IMR-90 (cell line): ENCODE measurements around the gene DAAM2. TPM values are rescaled to one million over a fixed set of nuclear protein-coding genes. Genes with fewer than 3 reads are reported as not detected.

Experiments used
- ATAC-seq: fragments of 200-7000 bp; cut with Tn5 transposase; 2 replicates; pipeline ENCODE4 v1.9.1; 2020; ENCODE audit warnings: low read depth, mild to moderate bottlenecking, moderate library complexity
- BruUV-seq: library from RNA; stranded (reverse); fragments of 400-500 nt; replicated peaks from 2 replicates; lab custom pipeline; 2021; lab: Mats Ljungman, UMichigan
- CTCF ChIA-PET: fragments of 300-600 bp; formaldehyde crosslinking; extraction: SDS; loops from one replicate; lab custom pipeline; 2021; ENCODE audit warnings: antibody characterized with exemption; lab: Yijun Ruan, JAX
- POLR2A ChIA-PET: fragments of 300-600 bp; sonication (Branson Sonifier 250); formaldehyde crosslinking; loops from one replicate; lab custom pipeline; 2022; ENCODE audit warnings: antibody characterized with exemption; ENCODE audit not compliant: unreplicated experiment; lab: Charles Lee
- DNase-seq: peaks from one replicate; pipeline ENCODE4 v3.0.0; 2013
- H2AFZ ChIP-seq: replicated peaks from 2 replicates; pipeline ENCODE3; 2013; ENCODE audit warnings: low read length, mild to moderate bottlenecking; ENCODE audit not compliant: poor library complexity
- H2AK5ac ChIP-seq: 2 replicates; pipeline ENCODE4 v1.6.1; 2013; ENCODE audit warnings: low read depth, low read length, inconsistent platforms
- H2AK9ac ChIP-seq: replicated peaks from 2 replicates; pipeline ENCODE3; 2013; ENCODE audit warnings: mild to moderate bottlenecking, low read depth, low read length, moderate library complexity; ENCODE audit not compliant: poor library complexity
- H2BK120ac ChIP-seq: 2 replicates; pipeline ENCODE4 v1.6.1; 2013; ENCODE audit warnings: low read depth, low read length, inconsistent platforms
- H2BK15ac ChIP-seq: 3 replicates; pipeline ENCODE4 v1.6.1; 2013; ENCODE audit warnings: low read depth, low read length, inconsistent platforms
- H2BK20ac ChIP-seq: 2 replicates; pipeline ENCODE4 v1.6.1; 2013; ENCODE audit warnings: low read depth, mild to moderate bottlenecking, inconsistent platforms, low read length, moderate library complexity
- H2BK5ac ChIP-seq: 2 replicates; pipeline ENCODE4 v1.6.1; 2013; ENCODE audit warnings: mild to moderate bottlenecking, low read depth, low read length, inconsistent platforms; ENCODE audit not compliant: poor library complexity, severe bottlenecking
- H3K14ac ChIP-seq: replicated peaks from 2 replicates; pipeline ENCODE4 v1.6.1; 2013; ENCODE audit warnings: low read depth, low read length, inconsistent platforms
- H3K18ac ChIP-seq: 2 replicates; pipeline ENCODE4 v1.6.1; 2013; ENCODE audit warnings: low read depth, low read length, control low read depth
- H3K23ac ChIP-seq: 2 replicates; pipeline ENCODE4 v1.6.1; 2013; ENCODE audit warnings: low read depth, low read length, inconsistent platforms
- H3K27ac ChIP-seq: 2 replicates; pipeline ENCODE4 v1.5.1; 2013; ENCODE audit warnings: mild to moderate bottlenecking, control low read depth, low read length; ENCODE audit not compliant: insufficient read depth
- H3K27me3 ChIP-seq: 2 replicates; pipeline ENCODE4 v1.6.1; 2013; ENCODE audit warnings: low read length; ENCODE audit not compliant: control insufficient read depth, insufficient read depth
- H3K36me3 ChIP-seq: 2 replicates; pipeline ENCODE4 v1.6.1; 2013; ENCODE audit warnings: low read length, mixed read lengths; ENCODE audit not compliant: control insufficient read depth, insufficient read depth
- H3K4ac ChIP-seq: 2 replicates; pipeline ENCODE4 v1.6.1; 2013; ENCODE audit warnings: low read depth, low read length, inconsistent platforms
- H3K4me1 ChIP-seq: 2 replicates; pipeline ENCODE4 v1.6.1; 2013; ENCODE audit warnings: low read length, mixed read lengths; ENCODE audit not compliant: control insufficient read depth, insufficient read depth
- H3K4me2 ChIP-seq: 2 replicates; pipeline ENCODE4 v1.6.1; 2013; ENCODE audit warnings: low read depth, mild to moderate bottlenecking, control low read depth, low read length, moderate library complexity
- H3K4me3 ChIP-seq: 2 replicates; pipeline ENCODE4 v1.5.1; 2013; ENCODE audit warnings: low read depth, mild to moderate bottlenecking, control low read depth, low read length, moderate library complexity; ENCODE audit not compliant: insufficient read depth
- H3K56ac ChIP-seq: 2 replicates; pipeline ENCODE4 v1.6.1; 2013; ENCODE audit warnings: low read length, inconsistent platforms; ENCODE audit not compliant: insufficient read depth; ENCODE audit errors: extremely low read depth
- H3K79me1 ChIP-seq, 2 experiments: 2 replicates each; pipeline ENCODE4 v1.6.1; 2013; ENCODE audit warnings: low read length in 2 of 2, inconsistent platforms in 1 of 2, low read depth in 1 of 2
- H3K9ac ChIP-seq: 2 replicates; pipeline ENCODE4 v1.6.1; 2013; ENCODE audit warnings: low read depth, low read length, control low read depth
- H3K9me1 ChIP-seq: 2 replicates; pipeline ENCODE4 v1.6.1; 2013; ENCODE audit warnings: low read length, inconsistent platforms; ENCODE audit not compliant: insufficient read depth
- H3K9me3 ChIP-seq: 2 replicates; pipeline ENCODE4 v1.6.1; 2013; ENCODE audit warnings: low read length; ENCODE audit not compliant: control insufficient read depth, insufficient read depth
- H4K20me1 ChIP-seq: 2 replicates; pipeline ENCODE4 v1.6.1; 2013; ENCODE audit warnings: low read length, inconsistent platforms; ENCODE audit not compliant: insufficient read depth
- H4K5ac ChIP-seq: 2 replicates; pipeline ENCODE4 v1.6.1; 2013; ENCODE audit warnings: mild to moderate bottlenecking, low read depth, low read length, control low read depth
- H4K8ac ChIP-seq, 2 experiments: 2 replicates each; pipeline ENCODE4 v1.6.1; 2013; ENCODE audit warnings: low read depth in 2 of 2, low read length in 2 of 2, control low read depth in 1 of 2, inconsistent platforms in 1 of 2
- H4K91ac ChIP-seq: 2 replicates; pipeline ENCODE4 v1.6.1; 2013; ENCODE audit warnings: low read depth, low read length, inconsistent platforms; ENCODE audit not compliant: insufficient read depth
- BHLHE40 ChIP-seq: fragments of 150-350 bp; IDR thresholded peaks from 2 replicates; pipeline ENCODE4 v1.6.1; 2016; ENCODE audit warnings: mild to moderate bottlenecking, low read depth, low read length
- CEBPB ChIP-seq: IDR thresholded peaks from 2 replicates; pipeline ENCODE4 v1.6.1; 2012; ENCODE audit warnings: low read depth, low read length, improper control_type of control experiment
- CHD1 ChIP-seq: IDR thresholded peaks from 2 replicates; pipeline ENCODE4 v1.6.1; 2012; ENCODE audit warnings: low read depth, low read length, improper control_type of control experiment
- CTCF ChIP-seq: conservative IDR thresholded peaks from 2 replicates; pipeline ENCODE4 v1.5.1; 2012; ENCODE audit warnings: mild to moderate bottlenecking, low read depth, low read length, improper control_type of control experiment
- ELK1 ChIP-seq: fragments of 150-350 bp; IDR thresholded peaks from 2 replicates; pipeline ENCODE4 v1.6.1; 2016; ENCODE audit warnings: low read depth, mild to moderate bottlenecking, low read length, moderate library complexity, borderline replicate concordance
- FOS ChIP-seq: fragments of 150-350 bp; IDR thresholded peaks from 2 replicates; pipeline ENCODE4 v1.6.1; 2016; ENCODE audit warnings: low read depth, low read length
- MAFK ChIP-seq: IDR thresholded peaks from 2 replicates; pipeline ENCODE4 v1.6.1; 2012; ENCODE audit warnings: low read depth, low read length, improper control_type of control experiment
- MAZ ChIP-seq: IDR thresholded peaks from 2 replicates; pipeline ENCODE4 v1.6.1; 2012; ENCODE audit warnings: low read depth, mild to moderate bottlenecking, low read length, improper control_type of control experiment, moderate library complexity, borderline replicate concordance
- MXI1 ChIP-seq: IDR thresholded peaks from 2 replicates; pipeline ENCODE4 v1.6.1; 2012; ENCODE audit warnings: low read depth, mild to moderate bottlenecking, low read length, moderate library complexity, borderline replicate concordance
- NFE2L2 ChIP-seq: fragments of 150-350 bp; IDR thresholded peaks from 2 replicates; pipeline ENCODE4 v1.6.1; 2016; ENCODE audit warnings: low read depth, mild to moderate bottlenecking, low read length
- POLR2A ChIP-seq: IDR thresholded peaks from 2 replicates; pipeline ENCODE4 v1.6.1; 2012; ENCODE audit warnings: mild to moderate bottlenecking, low read depth, low read length
- RAD21 ChIP-seq: IDR thresholded peaks from 2 replicates; pipeline ENCODE4 v1.6.1; 2012; ENCODE audit warnings: low read length, improper control_type of control experiment
- RCOR1 ChIP-seq: IDR thresholded peaks from 2 replicates; pipeline ENCODE4 v1.6.1; 2012; ENCODE audit warnings: mild to moderate bottlenecking, low read length, improper control_type of control experiment; ENCODE audit not compliant: insufficient replicate concordance
- RFX5 ChIP-seq: IDR thresholded peaks from 2 replicates; pipeline ENCODE4 v1.8.0; 2012; ENCODE audit warnings: low read depth, mild to moderate bottlenecking, low read length, moderate library complexity
- SMC3 ChIP-seq: fragments of 150-350 bp; IDR thresholded peaks from 2 replicates; pipeline ENCODE4 v1.6.1; 2016; ENCODE audit warnings: low read depth, mild to moderate bottlenecking, antibody characterized with exemption, low read length, moderate library complexity
- USF2 ChIP-seq: fragments of 150-350 bp; IDR thresholded peaks from 2 replicates; pipeline ENCODE4 v1.6.1; 2017; ENCODE audit warnings: mild to moderate bottlenecking, antibody characterized with exemption, low read length, low read depth
- WGBS, 2 experiments: methylation state at CpG; one replicate each; pipeline versions ENCODE4 v1.1.5 to v1.1.7; 2013; ENCODE audit warnings: missing lambda C conversion rate in 2 of 2; ENCODE audit not compliant: insufficient read length in 1 of 2; ENCODE audit errors: extremely low coverage in 2 of 2; 5-methylcytosine and 5-hydroxymethylcytosine counted together
- dilution Hi-C: fragments of 300-500 bp; cut with HindIII; formaldehyde crosslinking; loops from one replicate; pipeline ENCODE4 v1.14.3; 2018; ENCODE audit warnings: low sequenced_read_pairs; ENCODE audit not compliant: unreplicated experiment
- in situ Hi-C: fragments of 300-500 bp; cut with MboI; formaldehyde crosslinking; loops from 3 replicates; pipeline ENCODE4 v1.14.3; 2019; ENCODE audit warnings: low sequenced_read_pairs, inconsistent platforms, mixed read lengths
- intact Hi-C: fragments of 100-400 bp; cut with micrococcal nuclease; formaldehyde crosslinking; loops from 2 replicates; pipeline ENCODE4 v1.10.0; 2022
- polyA plus RNA-seq, 3 experiments: library from polyadenylated mRNA; depleted of rRNA; stranded (reverse); fragments of >200 nt; gene quantifications; 2 replicates each; pipeline ENCODE4 v1.2.3, GENCODE V29; 2012; ENCODE audit warnings: low replicate concordance in 1 of 3
- total RNA-seq: library from RNA; depleted of rRNA; stranded (reverse); fragments of >200 nt; gene quantifications from 2 replicates; pipeline ENCODE4 v1.2.3, GENCODE V29; 2012

The DAAM2 gene
- total and polyA plus RNA-seq, 2 of the 4 experiments (the other 2 are of a cell fraction): 11.2 to 12.9 TPM

- Histone ChIP-seq H4K91ac (no peak overlapping the region), H3K4me3 (no peak overlapping the region), H3K9me1 (no peaks in the 10 kb centered on the region), H2AK5ac (no peak overlapping the region), H3K27ac (no peak overlapping the region), H4K20me1 (no peaks in the 10 kb centered on the region), H2BK20ac (no peak overlapping the region), H3K9me3 (no peaks in the 10 kb centered on the region), H2AFZ (no peak overlapping the region), H3K4me2 (no peak overlapping the region), H4K5ac (no peak overlapping the region), H3K9ac (no peak overlapping the region), H2BK5ac (no peak overlapping the region), H3K23ac (no peak overlapping the region), H2AK9ac (no peak overlapping the region), H2BK120ac (no peak overlapping the region), H2BK15ac (no peak overlapping the region), H3K36me3 (no peaks in the 10 kb centered on the region), H3K4me1 (no peaks in the 10 kb centered on the region), H3K79me1 (no peaks in the 10 kb centered on the region), H3K27me3 (peaks cover 9% of the 10 kb centered on the region), H3K56ac (no peak overlapping the region), H4K8ac (no peak overlapping the region), H3K4ac (no peak overlapping the region), H3K18ac (no peak overlapping the region), H3K14ac (no peak overlapping the region)
- 80% methylated on average over 1 of the region's 5 CpGs; no CpG with 5 or more reads in 1 of the 2 experiments for WGBS, 2 experiments
- TF ChIP-seq ELK1: no peak
- no peak for TF ChIP-seq MXI1
- no peak for TF ChIP-seq MAFK
- no peak for TF ChIP-seq USF2
- TF ChIP-seq BHLHE40: no peak
- TF ChIP-seq NFE2L2: no peak
- no peak for TF ChIP-seq CTCF
- TF ChIP-seq RCOR1: no peak
- TF ChIP-seq RAD21: no peak
- TF ChIP-seq SMC3: no peak
- no peak for TF ChIP-seq POLR2A
- TF ChIP-seq CHD1: no peak
- TF ChIP-seq CEBPB: no peak
- no peak for TF ChIP-seq MAZ
- no peak for TF ChIP-seq RFX5
- no peak for TF ChIP-seq FOS
- POLR2A ChIA-PET: no interaction called here
- no TSS peak for BruUV-seq
- dilution Hi-C loops (no loop called here), in situ Hi-C loops (no loop called here), intact Hi-C loops (no loop called here)
- DNase-seq: no peak
- CTCF ChIA-PET: no interaction called here
- no peak for ATAC-seq
Measured at GRCh38 chr6:39754514-39755115, 37.6 kb upstream of the DAAM2 start.
